HCT116 (cell line): Measurements from ENCODE around the gene CEMIP2. TPM values are rescaled to one million over a fixed set of nuclear protein-coding genes. Genes with fewer than 3 reads are reported as not detected.

Source experiments
- ATAC-seq: fragments of 200-7000 bp; cut with Tn5 transposase; 2 replicates; pipeline ENCODE4 v1.9.1; 2020; ENCODE audit warnings: mild to moderate bottlenecking, moderate library complexity
- BruUV-seq: library from RNA; stranded (reverse); fragments of 400-500 nt; replicated peaks from 2 replicates; lab custom pipeline; 2021; lab: Mats Ljungman, UMichigan
- CTCF ChIA-PET: fragments of 300-600 bp; sonication (Branson Sonifier 250); formaldehyde crosslinking; loops from one replicate; lab custom pipeline; 2021; ENCODE audit warnings: antibody characterized with exemption; lab: Charles Lee
- POLR2A ChIA-PET: fragments of 300-600, 350-600 bp; sonication (Branson Sonifier 250); formaldehyde crosslinking; loops from one replicate; lab custom pipeline; 2021; ENCODE audit warnings: antibody characterized with exemption; lab: Charles Lee
- RAD21 ChIA-PET, 2 experiments: fragments of 300-600 bp; sonication (Branson Sonifier 250); formaldehyde crosslinking; loops; one replicate each; lab custom pipeline; 2023; ENCODE audit warnings: low total read pairs in 2 of 2; ENCODE audit not compliant: uncharacterized antibody in 2 of 2, unreplicated experiment in 2 of 2, low non-redundant PET in 1 of 2; lab: Charles Lee
- DNase-seq: peaks from one replicate; pipeline ENCODE4 v3.0.0-alpha.2; 2010; ENCODE audit warnings: low read depth, low spot score
- H2AFZ ChIP-seq: fragments of 200-600 bp; shearing (Covaris generic), sonication (generic); 2 replicates; pipeline ENCODE4 v1.6.1; 2017; ENCODE audit warnings: low read depth, mixed run types, mixed read lengths, antibody characterized with exemption, low read length; ENCODE audit not compliant: poor library complexity, severe bottlenecking
- H3K27ac ChIP-seq: 2 replicates; pipeline ENCODE4 v1.5.1; 2012; ENCODE audit warnings: low read depth, low read length
- H3K27me3 ChIP-seq: fragments of 200-600 bp; sonication (generic); 2 replicates; pipeline ENCODE4 v1.6.1; 2016; ENCODE audit warnings: mixed run types, low read length, mixed read lengths; ENCODE audit not compliant: insufficient read depth
- H3K36me3 ChIP-seq, 2 experiments: fragments of 200-500 bp in 1 of 2; fragments of 200-600 bp in 1 of 2; sonication (Bioruptor generic) in 1 of 2; sonication (generic) in 1 of 2; 2 replicates each; pipeline versions ENCODE4 v1.5.1 to v1.6.1; 2014 to 2016; ENCODE audit warnings: low read length in 2 of 2, inconsistent platforms in 1 of 2, mixed read lengths in 1 of 2, mixed run types in 1 of 2; ENCODE audit not compliant: insufficient read depth in 2 of 2, control insufficient read depth in 1 of 2
- H3K4me1 ChIP-seq, 2 experiments: fragments of 200-600 bp in 1 of 2; sonication (generic) in 1 of 2; 2 replicates each; pipeline versions ENCODE4 v1.5.1 to v1.6.1; 2012 to 2017; ENCODE audit warnings: low read length in 2 of 2, inconsistent platforms in 1 of 2, mild to moderate bottlenecking in 1 of 2, mixed read lengths in 1 of 2, mixed run types in 1 of 2, moderate library complexity in 1 of 2; ENCODE audit not compliant: insufficient read depth in 2 of 2, control insufficient read depth in 1 of 2
- H3K4me2 ChIP-seq: fragments of 200-600 bp; sonication (generic); 2 replicates; pipeline ENCODE4 v1.6.1; 2017; ENCODE audit warnings: mixed run types, low read length, mixed read lengths
- H3K4me3 ChIP-seq, 2 experiments: fragments of 200-600 bp in 1 of 2; sonication (generic) in 1 of 2; replicated peaks in 1 of 2; 2 replicates each; pipeline ENCODE4 v1.5.1; 2011 to 2016; ENCODE audit warnings: low read length in 2 of 2, control low read depth in 1 of 2, low read depth in 1 of 2, mild to moderate bottlenecking in 1 of 2, mixed read lengths in 1 of 2, mixed run types in 1 of 2
- H3K79me2 ChIP-seq: fragments of 200-600 bp; sonication (generic); 2 replicates; pipeline ENCODE4 v1.6.1; 2017; ENCODE audit warnings: mild to moderate bottlenecking, mixed run types, low read length, moderate library complexity, mixed read lengths; ENCODE audit not compliant: insufficient read depth
- H3K9ac ChIP-seq: fragments of 200-600 bp; sonication (generic); 2 replicates; pipeline ENCODE4 v1.6.1; 2016; ENCODE audit warnings: low read length, mixed read lengths
- H3K9me2 ChIP-seq: fragments of 200-600 bp; sonication (generic), shearing (Covaris generic); 2 replicates; pipeline ENCODE4 v1.6.1; 2017; ENCODE audit warnings: mixed run types, mild to moderate bottlenecking, moderate library complexity; ENCODE audit not compliant: insufficient read depth
- H3K9me3 ChIP-seq, 2 experiments: fragments of 200-500 bp in 1 of 2; fragments of 200-600 bp in 1 of 2; sonication (Bioruptor generic) in 1 of 2; sonication (generic) in 1 of 2; 2 replicates each; pipeline ENCODE4 v1.6.1; 2014 to 2017; ENCODE audit warnings: low read length in 2 of 2, mixed read lengths in 2 of 2, inconsistent platforms in 1 of 2, low read depth in 1 of 2, mild to moderate bottlenecking in 1 of 2, mixed run types in 1 of 2, moderate library complexity in 1 of 2; ENCODE audit not compliant: control insufficient read depth in 1 of 2, insufficient read depth in 1 of 2
- H4K20me1 ChIP-seq: fragments of 200-600 bp; sonication (generic), shearing (Covaris generic); 2 replicates; pipeline ENCODE4 v1.6.1; 2017; ENCODE audit warnings: mixed run types, mild to moderate bottlenecking, moderate library complexity; ENCODE audit not compliant: insufficient read depth
- CBX3 ChIP-seq: IDR thresholded peaks from 2 replicates; pipeline ENCODE4 v1.6.1; 2012; ENCODE audit warnings: low read depth
- CEBPB ChIP-seq: IDR thresholded peaks from 2 replicates; pipeline ENCODE4 v1.6.1; 2012; ENCODE audit warnings: low read depth
- EGR1 ChIP-seq: IDR thresholded peaks from 2 replicates; pipeline ENCODE4 v1.6.1; 2012; ENCODE audit warnings: low read depth
- ELF1 ChIP-seq: IDR thresholded peaks from 2 replicates; pipeline ENCODE4 v1.6.1; 2012; ENCODE audit warnings: low read depth, borderline replicate concordance
- EZH2phosphoT487 ChIP-seq: fragments of 200-600 bp; IDR thresholded peaks from 2 replicates; pipeline ENCODE4 v1.6.1; 2018; ENCODE audit warnings: antibody characterized with exemption, borderline replicate concordance
- FOSL1 ChIP-seq: IDR thresholded peaks from 2 replicates; pipeline ENCODE4 v1.6.1; 2012; ENCODE audit warnings: low read depth
- MAX ChIP-seq: IDR thresholded peaks from 2 replicates; pipeline ENCODE4 v1.6.1; 2012
- POLR2A ChIP-seq: IDR thresholded peaks from 2 replicates; pipeline ENCODE4 v1.7.0; 2011; ENCODE audit warnings: borderline replicate concordance; ENCODE audit not compliant: insufficient read depth, insufficient read length; ENCODE audit errors: extremely low read depth
- POLR2AphosphoS5 ChIP-seq: IDR thresholded peaks from 2 replicates; pipeline ENCODE4 v1.6.1; 2011; ENCODE audit warnings: mild to moderate bottlenecking, low read depth, low read length, moderate library complexity
- RAD21 ChIP-seq: IDR thresholded peaks from 2 replicates; pipeline ENCODE4 v1.6.1; 2012; ENCODE audit warnings: low read depth, mild to moderate bottlenecking
- SIN3A ChIP-seq: IDR thresholded peaks from 2 replicates; pipeline ENCODE4 v1.6.1; 2012; ENCODE audit warnings: low read depth
- SRF ChIP-seq: IDR thresholded peaks from 2 replicates; pipeline ENCODE4 v1.6.1; 2012; ENCODE audit warnings: low read depth
- TCF7L2 ChIP-seq: IDR thresholded peaks from 2 replicates; pipeline ENCODE4 v1.7.0; 2011; ENCODE audit warnings: borderline replicate concordance, inconsistent platforms; ENCODE audit not compliant: insufficient read depth, insufficient read length; ENCODE audit errors: extremely low read depth
- YY1 ChIP-seq: IDR thresholded peaks from 2 replicates; pipeline ENCODE4 v1.6.1; 2011; ENCODE audit warnings: low read length, low read depth, moderate library complexity, mild to moderate bottlenecking; ENCODE audit not compliant: insufficient replicate concordance; ENCODE audit errors: extremely low read depth
- ZNF274 ChIP-seq: fragments of 200-500 bp; sonication (Bioruptor generic); IDR thresholded peaks from 2 replicates; pipeline ENCODE4 v1.6.1; 2014; ENCODE audit warnings: mild to moderate bottlenecking, low read depth, low read length, inconsistent platforms
- intact Hi-C: fragments of 100-400 bp; cut with micrococcal nuclease; formaldehyde crosslinking; loops from 2 replicates; pipeline ENCODE4 v1.10.0; 2022
- total RNA-seq: library from RNA; stranded (reverse); gene quantifications from one replicate; pipeline ENCODE4 v1.2.1, GENCODE V29; 2021; ENCODE audit not compliant: unreplicated experiment
- TF ChIP-seq, protein P1 (sequence below): IDR thresholded peaks from 2 replicates; pipeline ENCODE4 v1.6.1; 2012

The CEMIP2 gene
- total RNA-seq, 1 experiment from 2014 or later: 14.3 TPM

DNA sequence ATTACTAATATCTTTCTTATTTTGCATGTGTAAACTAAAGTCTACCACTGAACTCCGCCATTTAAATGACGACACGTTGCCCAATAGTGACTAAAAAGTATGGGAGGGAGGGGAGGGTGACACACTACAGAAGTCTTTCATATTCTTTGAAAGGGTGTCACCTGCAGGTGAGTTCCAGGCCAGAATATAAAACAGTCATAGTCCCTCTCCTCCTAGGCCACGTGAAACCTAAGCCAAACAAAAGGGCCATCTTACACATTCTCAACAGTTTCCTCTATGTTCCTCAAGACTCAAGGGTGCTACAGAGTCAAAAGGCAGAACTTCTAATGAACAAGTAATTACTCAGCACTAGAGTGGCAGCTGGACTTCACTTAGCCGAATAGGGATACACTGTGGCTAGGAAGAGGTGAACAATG, 6.4 kb downstream of the CEMIP2 start:
- TF ChIP-seq POLR2A: no peak
- TF ChIP-seq RAD21: peak; percentile 45
- Histone ChIP-seq H3K4me3 (no peak overlapping the region), H3K9me3 (no peaks in the 10 kb centered on the region), H2AFZ (no peak overlapping the region), H4K20me1 (no peaks in the 10 kb centered on the region), H3K9ac (no peak overlapping the region), H3K36me3 (no peaks in the 10 kb centered on the region), H3K9me2 (no peaks in the 10 kb centered on the region), H3K4me2 (peak overlapping the region; percentile 63; the same call in 1 of the 2 replicates), H3K27ac (no peak overlapping the region), H3K4me1 (peaks cover 55 to 64% of the 10 kb centered on the region in 2 experiments), H3K27me3 (no peaks in the 10 kb centered on the region), H3K79me2 (peaks cover 22% of the 10 kb centered on the region)
- CTCF ChIA-PET: interaction anchor here (1.0 kb wide), 1 partner anchor 477 kb away, joined by 3 read pairs; no protein-coding TSS in a partner anchor
- intact Hi-C loops: no loop called here
- no TSS peak for BruUV-seq
- ATAC-seq (peak; percentile 48), DNase-seq (no peak)
- RAD21 ChIA-PET: no interaction called here
- POLR2A ChIA-PET: no interaction called here

- CTCF ChIA-PET: no interaction called here
- no peak overlapping the region for H3K4me2 ChIP-seq
- no peak overlapping the region for H3K4me3 ChIP-seq
- no peak for DNase-seq
- H3K9me3 ChIP-seq: no peaks in the 10 kb centered on the region
- no peak overlapping the region for H2AFZ ChIP-seq
- ATAC-seq: no peak
- no peak overlapping the region for H3K27ac ChIP-seq
- POLR2A ChIA-PET: no interaction called here
- no peaks in the 10 kb centered on the region for H3K27me3 ChIP-seq
- no TSS peak for BruUV-seq
- peaks cover 48 to 55% of the 10 kb centered on the region in 2 experiments for H3K4me1 ChIP-seq
- no peaks in the 10 kb centered on the region for H3K36me3 ChIP-seq
- no peak for TF ChIP-seq EZH2phosphoT487
- TF ChIP-seq ZNF274: no peak
- TF ChIP-seq YY1: no peak
- no peak for TF ChIP-seq SRF
- TF ChIP-seq SIN3A: no peak
- TF ChIP-seq, protein P1, sequence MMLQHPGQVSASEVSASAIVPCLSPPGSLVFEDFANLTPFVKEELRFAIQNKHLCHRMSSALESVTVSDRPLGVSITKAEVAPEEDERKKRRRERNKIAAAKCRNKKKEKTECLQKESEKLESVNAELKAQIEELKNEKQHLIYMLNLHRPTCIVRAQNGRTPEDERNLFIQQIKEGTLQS: no peak
- TF ChIP-seq ELF1: no peak
- TF ChIP-seq CBX3: no peak
- TF ChIP-seq CEBPB: no peak
- no peak for TF ChIP-seq POLR2A
- no peak for TF ChIP-seq MAX
- TF ChIP-seq POLR2AphosphoS5: no peak
- TF ChIP-seq EGR1: no peak
- TF ChIP-seq FOSL1: no peak
- TF ChIP-seq TCF7L2: no peak
- H4K20me1 ChIP-seq: no peaks in the 10 kb centered on the region
- H3K9me2 ChIP-seq: no peaks in the 10 kb centered on the region
- RAD21 ChIA-PET: no interaction called here
- no peak overlapping the region for H3K9ac ChIP-seq
- intact Hi-C loops: no loop called here
- peaks cover 22% of the 10 kb centered on the region for H3K79me2 ChIP-seq
Measured at GRCh38 chr9:71760901-71761300, 7.4 kb downstream of the CEMIP2 start.
